Measurements from ENCODE around the gene CLIC2.
A peak's percentile ranks its signal among the peaks of the same experiment; 100 is the strongest.

The CLIC2 gene

DNA sequence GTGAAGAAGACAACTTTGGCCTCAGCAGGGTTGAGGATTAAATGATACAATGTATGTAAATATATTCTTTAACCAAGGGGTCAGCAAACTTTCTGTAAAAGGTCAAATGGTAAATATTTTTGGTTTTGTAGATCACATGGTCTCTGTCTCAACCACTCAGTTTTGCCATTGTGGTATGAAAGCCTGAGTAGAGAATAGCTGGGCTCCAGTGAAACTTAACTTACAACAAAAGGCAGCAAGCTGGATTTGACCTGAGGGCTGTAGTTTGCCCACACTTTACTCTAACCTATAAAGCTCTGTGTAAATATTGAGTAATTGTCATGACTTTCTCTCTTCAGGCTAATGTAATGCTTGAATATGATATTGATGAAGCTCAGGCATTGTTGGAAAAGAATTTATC lies 98.5 kb downstream of the CLIC2 start:
- no peak for ATAC-seq (ENCODE audit: low read depth)
- no peak overlapping the region for H3K27ac Mint-ChIP-seq
- H3K27me3 Mint-ChIP-seq, result no peaks in the 10 kb centered on the region
- H3K9me3 Mint-ChIP-seq, result no peaks in the 10 kb centered on the region
- DNase-seq (ENCODE audit: low spot score in 2 of 2), result no peak
- H3K4me3 Mint-ChIP-seq, result no peak overlapping the region
- H3K4me1 Mint-ChIP-seq, result peaks cover 8% of the 10 kb centered on the region
- H3K36me3 Mint-ChIP-seq, result peaks cover 24% of the 10 kb centered on the region

GRCh38 chrX:155231163-155231562 lies 103.3 kb downstream of the CLIC2 start:
- H3K9me3 Mint-ChIP-seq, result no peaks in the 10 kb centered on the region

More at GRCh38 chrX:155231163-155231562, 103.3 kb downstream of the CLIC2 start:
- Mint-ChIP-seq H3K27ac (peak overlapping the region; percentile 68), H3K36me3 (peaks cover 26% of the 10 kb centered on the region), H3K27me3 (no peaks in the 10 kb centered on the region), H3K4me1 (peaks cover 11% of the 10 kb centered on the region), H3K4me3 (no peak overlapping the region)
- ATAC-seq (ENCODE audit: low read depth) (no peak), DNase-seq (ENCODE audit: low spot score in 2 of 2) (no peak)

Measured in memory B cell (primary cell).